Measurements from ENCODE around the gene ARMH1.

ARMH1 gene

GRCh38 chr1:44651069-44651468 lies 23.4 kb upstream of the ARMH1 start:
- intact Hi-C loops (cut with DNase I; ENCODE audit: low total_unique reads), result loop anchor here (5.0 kb wide), 2 partner anchors 44 to 434 kb away; no protein-coding TSS in a partner anchor
- H3K4me1 ChIP-seq, result no peaks in the 10 kb centered on the region
- DNase-seq, result no peak
- no peak overlapping the region for H3K4me3 ChIP-seq
- H3K36me3 ChIP-seq, result peaks cover 22 to 79% (median 55%) of the 10 kb centered on the region in 3 donors
- no peak overlapping the region for H3K27ac ChIP-seq
- no peaks in the 10 kb centered on the region for H3K27me3 ChIP-seq
- no peaks in the 10 kb centered on the region for H3K9me3 ChIP-seq
- TF ChIP-seq CTCF (IDR thresholded peaks at IDR 0.05), result no peak

- DNase-seq, result peak; percentile 80 to 83
- intact Hi-C loops (cut with DNase I; ENCODE audit: low total_unique reads), result loop anchor here (5.0 kb wide), 2 partner anchors 45 to 435 kb away; no protein-coding TSS in a partner anchor
- no peaks in the 10 kb centered on the region for H3K4me1 ChIP-seq
- H3K27ac ChIP-seq, result no peak overlapping the region
- no peaks in the 10 kb centered on the region for H3K27me3 ChIP-seq
- peak; percentile 87 to 93 for TF ChIP-seq CTCF (IDR thresholded peaks at IDR 0.05)
- peaks cover 22 to 64% (median 40%) of the 10 kb centered on the region in 3 donors for H3K36me3 ChIP-seq
- no peaks in the 10 kb centered on the region for H3K9me3 ChIP-seq
- no peak overlapping the region for H3K4me3 ChIP-seq
Observed at GRCh38 chr1:44652445-44653106, 21.9 kb upstream of the ARMH1 start.

GRCh38 chr1:44653107-44653964 lies 21.2 kb upstream of the ARMH1 start:
- intact Hi-C loops (cut with DNase I; ENCODE audit: low total_unique reads), result loop anchor here (5.0 kb wide), 2 partner anchors 46 to 436 kb away; no protein-coding TSS in a partner anchor
- H3K27me3 ChIP-seq, result no peaks in the 10 kb centered on the region
- DNase-seq, result no peak
- no peaks in the 10 kb centered on the region for H3K4me1 ChIP-seq
- H3K9me3 ChIP-seq, result no peaks in the 10 kb centered on the region
- H3K4me3 ChIP-seq, result no peak overlapping the region
- H3K27ac ChIP-seq, result no peak overlapping the region
- peaks cover 22 to 56% (median 33%) of the 10 kb centered on the region in 3 donors for H3K36me3 ChIP-seq
- TF ChIP-seq CTCF (IDR thresholded peaks at IDR 0.05), result no peak

- Histone ChIP-seq H3K27ac (no peak overlapping the region), H3K9me3 (no peaks in the 10 kb centered on the region), H3K4me3 (no peak overlapping the region), H3K27me3 (no peaks in the 10 kb centered on the region), H3K36me3 (peaks cover 18 to 52% (median 25%) of the 10 kb centered on the region in 3 donors), H3K4me1 (no peaks in the 10 kb centered on the region)
- no peak for DNase-seq
- TF ChIP-seq CTCF (IDR thresholded peaks at IDR 0.05), result no peak
- intact Hi-C loops (cut with DNase I; ENCODE audit: low total_unique reads), result loop anchor here (5.0 kb wide), 2 partner anchors 47 to 437 kb away; no protein-coding TSS in a partner anchor
Observed at GRCh38 chr1:44654621-44655187, 19.8 kb upstream of the ARMH1 start.

- no peak overlapping the region for H3K4me3 ChIP-seq
- TF ChIP-seq CTCF (IDR thresholded peaks at IDR 0.05), result peak; percentile 34 to 39
- H3K36me3 ChIP-seq, result peaks cover 9 to 43% (median 16%) of the 10 kb centered on the region in 3 donors
- no peak overlapping the region for H3K27ac ChIP-seq
- intact Hi-C loops (cut with DNase I; ENCODE audit: low total_unique reads), result no loop called here
- no peaks in the 10 kb centered on the region for H3K27me3 ChIP-seq
- no peaks in the 10 kb centered on the region for H3K9me3 ChIP-seq
- H3K4me1 ChIP-seq, result peaks cover 0 to 7% (median 0%) of the 10 kb centered on the region in 4 donors
- no peak for DNase-seq
Observed at GRCh38 chr1:44655609-44656008, 18.9 kb upstream of the ARMH1 start.
